Smooth muscle cell of the pulmonary artery (primary cell): Measurements from ENCODE around the gene DNAJC7. TPM values are rescaled to one million over a fixed set of nuclear protein-coding genes. Genes with fewer than 3 reads are reported as not detected.

Source experiments
- total RNA-seq: library from RNA; depleted of rRNA; stranded (reverse); fragments of >200 nt; gene quantifications from 2 replicates; pipeline ENCODE4 v1.2.3, GENCODE V29; 2014

DNAJC7 gene
- total RNA-seq = 45.6 and 48.4 TPM in 2 replicates

GRCh38 chr17:42016941-42017865, at the start of gene DNAJC7:
Gene DNAJC7, minus strand, starts transcription at chr17:42017439. Its CDS starts 23 bp downstream, at chr17:42017416.

GRCh38 chr17:42050393-42051012, 33.3 kb upstream of the DNAJC7 start, which contains the start of gene C17orf113:
Gene C17orf113, minus strand, starts transcription at chr17:42050601. Its CDS starts 7,225 bp downstream, at chr17:42043376.

GRCh38 chr17:42019509-42020404, 2.5 kb upstream of the DNAJC7 start, which contains the start of gene NKIRAS2:
Gene NKIRAS2, plus strand, starts transcription at chr17:42020090. Its CDS starts 1,488 bp downstream, at chr17:42021578.

GRCh38 chr17:41966463-41967140, 50.6 kb downstream of the DNAJC7 start, which contains the start of gene CNP:
Gene CNP, plus strand, starts transcription at chr17:41966795. Its CDS starts 90 bp downstream, at chr17:41966885.

GRCh38 chr17:41930009-41930832, 87.0 kb downstream of the DNAJC7 start, which contains the start of gene ODAD4:
Gene ODAD4, plus strand, starts transcription at chr17:41930617. Its CDS starts 107 bp downstream, at chr17:41930724.

Other genes starting within 250 kb of the DNAJC7 start
- gene JUP, start 230.7 kb downstream of the DNAJC7 start, total RNA-seq = 21.6 and 40.7 TPM in 2 replicates
- 123 and 132 TPM in 2 replicates for gene P3H4, start 205.5 kb downstream of the DNAJC7 start, total RNA-seq
- gene FKBP10, start 204.4 kb downstream of the DNAJC7 start, total RNA-seq = 1,081 and 1,383 TPM in 2 replicates
- gene NT5C3B, start 181.2 kb downstream of the DNAJC7 start, total RNA-seq = 49.4 and 52.9 TPM in 2 replicates
- gene KLHL10, start 179.6 kb downstream of the DNAJC7 start, total RNA-seq = 0.20 and 0.26 TPM in 2 replicates
- 28.5 and 34.1 TPM in 2 replicates for gene KLHL11, start 152.0 kb downstream of the DNAJC7 start, total RNA-seq
- 199 and 311 TPM in 2 replicates for gene ACLY, start 98.5 kb downstream of the DNAJC7 start, total RNA-seq
- 0.46 and 0.72 TPM in 2 replicates for gene ODAD4, start 86.8 kb downstream of the DNAJC7 start, total RNA-seq
- gene CNP, start 50.6 kb downstream of the DNAJC7 start, total RNA-seq = 51.7 and 87.2 TPM in 2 replicates
- gene NKIRAS2, start 2.7 kb upstream of the DNAJC7 start, total RNA-seq = 41.7 and 42.9 TPM in 2 replicates
- 0.13 and 0.33 TPM in 2 replicates for gene C17orf113, start 33.2 kb upstream of the DNAJC7 start, total RNA-seq
- gene ZNF385C, start 81.0 kb upstream of the DNAJC7 start, total RNA-seq = 0.03 TPM in 1 of 2 replicates, not detected in the other
- 9.5 and 11.3 TPM in 2 replicates for gene DHX58, start 95.3 kb upstream of the DNAJC7 start, total RNA-seq
- 9.9 and 19.7 TPM in 2 replicates for gene KAT2A, start 103.9 kb upstream of the DNAJC7 start, total RNA-seq
- gene HSPB9, start 105.4 kb upstream of the DNAJC7 start, total RNA-seq = 0.07 TPM in 2 replicates
- gene RAB5C, start 137.6 kb upstream of the DNAJC7 start, total RNA-seq = 86.7 and 98.2 TPM in 2 replicates
- 0.03 TPM in 1 of 2 replicates, not detected in the other for gene KCNH4, start 163.7 kb upstream of the DNAJC7 start, total RNA-seq
- gene HCRT, start 168.0 kb upstream of the DNAJC7 start, total RNA-seq = not detected in 2 replicates
- gene GHDC, start 177.1 kb upstream of the DNAJC7 start, total RNA-seq = 18.8 and 21.1 TPM in 2 replicates